HG02943 (cell line): ENCODE results near the gene TMEM38A.

Experiments used
- ATAC-seq: cut with Tn5 transposase; IDR thresholded peaks from one replicate; pipeline ENCODE4 v1.9.1; 2021; ENCODE audit warnings: mild to moderate bottlenecking, low read depth, moderate library complexity; ENCODE audit not compliant: unreplicated experiment

TMEM38A gene, protein sequence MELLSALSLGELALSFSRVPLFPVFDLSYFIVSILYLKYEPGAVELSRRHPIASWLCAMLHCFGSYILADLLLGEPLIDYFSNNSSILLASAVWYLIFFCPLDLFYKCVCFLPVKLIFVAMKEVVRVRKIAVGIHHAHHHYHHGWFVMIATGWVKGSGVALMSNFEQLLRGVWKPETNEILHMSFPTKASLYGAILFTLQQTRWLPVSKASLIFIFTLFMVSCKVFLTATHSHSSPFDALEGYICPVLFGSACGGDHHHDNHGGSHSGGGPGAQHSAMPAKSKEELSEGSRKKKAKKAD

DNA sequence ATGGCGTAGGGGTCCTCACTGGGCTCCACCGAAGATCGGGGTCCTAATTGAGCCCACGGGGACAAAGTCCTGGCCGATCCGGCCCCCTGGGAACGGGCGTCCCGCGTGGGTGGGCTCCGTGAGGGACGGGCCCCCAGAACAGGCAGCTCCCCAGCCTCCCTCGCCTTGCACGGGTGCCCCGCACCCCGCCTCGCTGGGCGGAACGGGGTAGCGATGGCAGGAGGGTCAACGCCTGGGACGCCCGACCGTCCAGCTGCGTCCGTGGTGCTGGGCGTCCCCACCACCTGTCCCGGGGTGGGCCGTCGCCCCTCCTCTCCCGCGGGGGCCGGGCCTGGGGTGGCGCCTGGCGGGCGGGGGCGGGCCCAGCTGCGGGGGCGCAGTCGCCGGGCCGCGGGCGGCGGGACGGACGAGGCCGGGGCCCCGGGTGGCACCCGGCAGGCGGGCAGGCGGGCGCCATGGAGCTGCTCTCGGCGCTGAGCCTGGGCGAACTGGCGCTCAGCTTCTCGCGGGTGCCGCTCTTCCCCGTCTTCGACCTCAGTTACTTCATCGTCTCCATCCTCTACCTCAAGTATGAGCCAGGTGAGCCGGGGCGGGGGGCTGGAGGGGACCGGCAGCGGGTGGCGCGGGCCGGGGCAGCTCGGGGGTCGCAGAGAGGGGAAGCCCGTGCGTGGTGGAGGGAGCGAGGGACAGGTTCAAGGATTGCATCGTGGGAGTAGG is at the start of gene TMEM38A:
Gene TMEM38A (plus strand): TSS at position 377 of the 717 bp plus-strand sequence. CDS start 79 bp downstream, at position 456.
- ATAC-seq, result peak; percentile 8

DNA sequence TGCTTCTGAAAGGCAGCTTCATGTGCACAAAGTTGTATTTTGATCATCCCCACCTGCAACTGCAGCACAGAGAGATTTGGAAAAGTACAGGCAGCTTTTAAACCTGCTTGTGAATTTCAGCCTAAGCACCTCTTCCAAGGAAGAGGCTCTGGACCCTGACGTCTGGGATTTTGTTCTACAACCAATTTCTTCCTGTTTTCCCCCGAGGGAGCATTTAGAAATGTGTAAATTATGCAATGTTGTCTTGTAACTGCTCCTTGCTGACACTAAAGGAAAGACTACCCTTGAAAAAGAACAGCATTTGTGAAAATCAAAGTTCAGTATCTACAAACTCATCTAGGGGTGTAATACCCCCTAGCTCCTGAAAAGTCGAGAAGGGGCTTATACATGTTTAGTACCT is 48.3 kb upstream of the TMEM38A start:
- no peak for ATAC-seq

DNA sequence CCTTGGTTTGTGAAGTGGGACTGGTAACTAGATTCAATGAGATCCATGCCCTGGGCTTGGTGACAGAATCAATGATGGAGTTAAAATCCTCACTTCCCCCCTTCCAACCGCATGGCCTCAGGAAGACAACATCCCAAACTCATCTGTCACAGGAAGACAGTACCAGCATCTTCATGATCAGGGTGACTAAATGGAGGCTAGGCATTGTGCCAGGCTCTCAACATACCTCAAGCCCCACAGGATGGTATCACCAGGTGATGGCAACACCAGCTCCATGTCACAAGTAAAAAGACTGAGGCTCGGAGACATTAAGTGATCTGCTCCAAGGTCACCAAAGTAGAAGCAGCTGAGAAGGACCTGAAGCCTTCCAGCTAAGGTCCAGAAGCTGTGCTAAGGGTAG is 47.1 kb upstream of the TMEM38A start:
- no peak for ATAC-seq

DNA sequence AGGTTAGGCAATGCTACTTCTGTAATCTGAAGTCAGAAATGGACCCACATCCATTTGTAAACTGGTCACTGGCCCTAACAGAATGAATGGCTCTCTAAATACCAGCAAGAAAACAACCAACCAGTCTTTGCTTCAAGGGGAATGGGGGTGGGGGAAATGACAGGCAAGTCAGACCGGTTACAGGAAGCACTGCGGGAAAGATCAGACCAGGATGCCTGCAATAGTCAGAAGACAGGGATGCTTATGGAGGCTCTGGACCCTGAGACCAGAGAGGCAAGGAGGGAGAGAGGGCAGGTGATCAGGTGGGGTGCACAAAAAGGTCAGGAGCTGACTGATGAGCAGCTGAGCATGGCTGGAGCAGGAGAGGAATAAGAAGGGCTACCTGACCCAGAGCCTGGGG is 46.0 kb upstream of the TMEM38A start:
- ATAC-seq, result no peak

DNA sequence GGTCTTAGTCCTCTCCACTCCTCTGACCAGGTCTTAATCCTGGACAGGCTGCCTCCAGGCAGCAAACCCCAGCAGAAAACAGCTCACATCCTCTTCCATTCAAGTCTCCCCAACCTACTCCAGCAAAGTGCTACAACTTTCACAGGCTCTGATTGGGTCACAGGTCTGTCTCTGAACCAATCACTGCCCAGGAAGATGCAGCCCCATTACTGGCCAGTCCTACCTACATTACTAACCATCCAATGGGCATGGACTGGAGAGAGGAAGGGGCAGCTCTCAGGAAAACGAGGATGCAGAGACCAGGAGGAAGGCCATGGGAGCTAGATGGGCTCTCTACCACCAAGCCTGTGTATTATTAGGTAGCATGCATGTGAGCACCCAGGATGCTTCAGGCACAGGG is 45.1 kb upstream of the TMEM38A start:
- no peak for ATAC-seq

DNA sequence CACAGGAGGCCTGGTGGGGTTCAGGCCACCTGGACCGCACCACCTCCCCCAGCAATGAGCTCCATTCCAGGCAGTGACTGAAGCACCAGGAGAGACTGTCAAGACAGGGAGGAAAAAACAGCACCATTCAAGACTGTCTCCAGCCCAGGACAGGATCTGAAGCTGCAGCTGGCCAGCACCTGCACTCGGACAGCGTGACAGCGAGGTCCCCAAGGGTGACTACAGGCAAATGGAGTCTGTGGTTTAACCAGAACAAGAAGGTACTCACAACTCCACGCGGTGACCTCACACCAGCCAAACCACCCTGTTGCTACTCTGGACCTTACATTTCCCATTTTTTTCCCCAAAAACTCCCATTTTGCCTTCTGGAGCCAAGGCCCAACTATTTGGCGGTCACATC is 42.7 kb upstream of the TMEM38A start:
- no peak for ATAC-seq

DNA sequence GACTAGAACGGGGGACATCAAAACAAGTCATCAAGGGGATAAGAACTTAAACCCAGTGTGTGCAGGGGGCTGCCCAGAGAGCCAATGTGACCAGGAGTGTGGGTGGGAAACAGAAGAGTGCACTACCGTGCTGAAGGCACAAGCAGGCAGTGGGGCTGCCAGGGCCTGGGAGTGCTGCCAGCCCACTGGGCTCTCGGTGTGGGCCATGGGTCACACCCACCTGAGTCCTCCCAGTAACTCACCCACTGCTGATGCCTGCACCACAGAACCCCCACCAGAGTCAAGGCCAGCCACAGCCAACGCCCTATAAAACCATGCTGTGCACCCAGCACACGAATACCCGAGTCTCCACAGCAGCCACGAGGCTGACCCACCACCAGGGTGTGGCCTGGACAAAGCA is 41.5 kb upstream of the TMEM38A start:
- ATAC-seq, result no peak

DNA sequence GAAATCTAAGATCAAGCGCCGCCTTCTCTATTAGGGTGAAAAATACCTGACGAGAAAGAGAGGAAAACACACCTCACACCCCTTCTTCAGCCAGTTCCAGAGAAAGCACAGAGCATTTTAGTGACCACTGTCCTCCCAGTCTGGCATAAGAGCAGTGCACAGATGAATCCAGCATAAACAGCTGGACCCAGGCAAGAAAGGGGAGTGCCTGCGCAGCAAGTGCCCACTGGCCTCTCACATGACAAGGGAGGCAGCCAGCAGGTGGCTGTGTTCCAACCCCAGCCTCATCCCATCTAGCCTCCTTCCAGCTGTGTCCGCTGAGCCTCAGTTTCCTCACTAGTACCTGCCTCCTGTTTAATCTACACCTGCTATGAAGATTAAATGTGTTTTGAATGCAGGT is 40.9 kb upstream of the TMEM38A start:
- ATAC-seq, result no peak

DNA sequence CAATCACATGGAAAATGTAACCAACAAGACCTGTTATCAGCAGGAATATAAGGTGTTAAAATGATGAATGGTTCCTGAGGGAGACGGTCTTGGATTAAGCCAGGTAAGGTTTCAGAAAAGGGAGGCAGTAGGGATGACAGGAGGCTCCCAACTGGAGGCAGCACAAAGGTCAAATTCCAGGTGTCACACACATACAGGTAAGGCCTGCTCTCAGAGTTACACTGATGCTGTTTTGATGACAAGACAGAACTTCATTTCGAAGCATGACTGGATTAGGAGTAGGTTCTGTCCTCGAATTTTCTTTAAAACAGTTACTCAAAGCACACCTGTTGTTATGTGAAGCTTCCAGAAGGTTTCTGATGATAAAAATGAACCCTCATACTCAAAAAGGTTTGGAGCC is 40.4 kb upstream of the TMEM38A start:
- no peak for ATAC-seq

DNA sequence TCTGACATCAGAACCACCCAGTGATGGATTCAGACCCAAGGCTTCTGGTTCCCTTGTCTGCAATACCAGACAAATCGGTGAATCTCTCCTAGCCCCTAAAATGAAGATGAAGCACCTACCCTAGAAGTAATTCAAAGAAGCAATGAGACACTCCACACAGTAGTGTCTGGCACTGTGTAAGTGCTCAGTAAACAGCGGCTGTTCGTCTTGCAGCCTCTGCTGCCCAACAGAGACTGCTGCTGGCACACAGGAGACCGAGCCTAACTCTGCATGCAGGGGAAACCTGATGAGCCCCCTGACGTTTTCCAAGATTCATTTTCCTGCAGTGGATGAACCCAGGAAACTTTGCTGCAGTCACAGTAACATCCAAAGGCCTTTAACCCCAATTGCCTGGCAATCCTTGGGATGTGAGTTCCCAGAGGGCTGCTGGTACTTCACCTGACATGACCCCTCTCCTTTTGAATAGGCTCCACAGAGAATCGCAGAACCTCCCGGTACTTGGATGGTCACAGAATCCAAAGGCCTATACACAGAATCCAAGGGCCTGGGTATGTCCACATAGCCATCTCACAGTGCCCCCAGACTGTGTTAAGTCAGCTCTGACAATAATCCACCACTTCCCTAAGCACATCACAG is 39.7 kb upstream of the TMEM38A start:
- no peak for ATAC-seq

DNA sequence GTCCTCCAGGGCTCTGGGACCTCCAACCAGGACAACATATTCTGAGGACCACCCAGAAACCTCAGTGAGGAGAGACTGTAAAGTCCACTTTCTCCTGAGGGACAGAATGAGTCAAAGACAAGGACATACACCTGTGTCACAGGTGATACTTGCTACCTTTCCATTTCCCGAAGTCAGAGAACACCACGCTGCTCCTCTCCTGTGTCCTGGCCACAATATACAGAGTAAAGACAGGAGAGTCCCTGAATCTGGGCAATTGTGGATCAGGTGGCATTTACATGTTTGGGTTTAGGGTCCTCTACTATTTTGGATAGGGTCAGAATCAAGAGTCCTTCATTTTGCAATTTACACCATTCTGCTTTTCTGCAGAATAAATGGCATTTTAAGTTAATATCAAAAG is 37.9 kb upstream of the TMEM38A start:
- ATAC-seq, result no peak

DNA sequence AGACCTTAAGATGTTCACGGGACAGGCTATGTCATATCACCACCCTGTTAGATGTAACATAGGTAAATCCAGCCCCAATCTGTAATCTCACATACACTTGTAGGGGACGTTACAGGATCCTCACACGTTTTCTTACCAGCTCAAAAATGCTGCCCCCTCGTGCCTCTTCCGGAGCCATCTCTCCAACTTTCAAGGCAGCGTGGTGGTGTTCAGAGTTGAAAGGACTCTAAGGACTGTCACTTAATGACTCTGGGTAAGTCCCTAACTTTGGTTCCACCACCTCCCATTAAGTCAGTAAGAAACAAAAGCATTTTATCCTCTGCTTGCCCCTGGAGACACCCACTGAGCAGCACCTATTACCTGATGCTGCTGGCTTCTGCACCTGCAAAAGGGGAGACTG is 37.4 kb upstream of the TMEM38A start:
- no peak for ATAC-seq

DNA sequence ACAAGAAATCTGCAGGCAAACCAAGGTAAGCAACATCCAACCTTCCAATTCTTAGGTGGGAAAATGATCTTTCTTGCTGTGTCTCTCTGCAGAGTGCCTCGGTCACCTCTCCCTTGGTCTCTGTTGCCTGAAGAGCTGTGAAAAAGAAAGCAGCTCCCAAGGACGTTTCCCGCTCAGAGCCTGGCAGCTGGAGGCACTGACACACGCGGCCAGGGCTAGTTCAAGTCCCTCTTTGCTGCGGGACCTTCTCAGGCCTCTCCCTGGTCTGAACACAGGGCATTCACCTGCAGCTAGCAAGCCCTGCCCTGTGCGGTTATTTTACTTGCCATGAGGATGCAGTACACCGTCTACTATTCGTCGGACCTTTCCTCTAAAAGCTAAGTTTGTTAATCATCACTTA is 36.7 kb upstream of the TMEM38A start:
- no peak for ATAC-seq

DNA sequence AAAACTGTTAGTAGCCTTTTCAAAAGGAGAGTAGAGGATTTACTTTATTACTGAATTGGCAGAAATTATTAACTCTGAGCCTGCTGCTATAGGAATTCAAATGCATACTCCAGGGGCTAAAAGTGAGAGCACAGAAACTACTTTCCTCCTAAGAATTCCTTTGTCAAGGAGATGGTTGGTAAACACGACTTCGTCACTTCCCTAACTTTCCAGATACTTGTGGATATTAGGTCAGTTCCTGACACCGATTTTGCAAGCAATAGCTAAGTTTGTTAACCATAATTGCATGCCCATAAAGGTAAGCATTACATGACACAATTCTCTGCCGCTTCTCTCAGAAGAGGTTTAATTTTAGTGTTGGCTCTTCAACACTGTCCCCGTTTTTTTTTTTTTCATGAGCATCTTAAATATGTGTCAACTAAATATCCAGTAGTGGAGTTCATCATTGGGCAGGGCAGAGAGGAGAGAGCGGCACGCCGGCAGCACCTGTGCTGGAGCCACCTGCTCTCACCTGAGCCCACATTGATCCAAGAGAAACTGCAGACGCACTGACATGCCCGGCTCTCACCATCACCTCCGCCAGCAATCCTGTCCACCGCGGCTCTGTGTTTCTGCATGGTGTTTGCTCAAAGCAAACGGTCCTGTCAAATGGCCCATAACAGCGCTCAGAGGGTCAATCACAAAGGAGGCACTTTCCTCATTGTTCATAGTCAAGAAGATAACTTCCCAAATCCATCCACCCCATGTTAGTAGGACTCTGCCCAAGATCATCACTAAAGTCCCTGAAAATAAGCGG is 35.6 kb upstream of the TMEM38A start:
- ATAC-seq, result no peak

DNA sequence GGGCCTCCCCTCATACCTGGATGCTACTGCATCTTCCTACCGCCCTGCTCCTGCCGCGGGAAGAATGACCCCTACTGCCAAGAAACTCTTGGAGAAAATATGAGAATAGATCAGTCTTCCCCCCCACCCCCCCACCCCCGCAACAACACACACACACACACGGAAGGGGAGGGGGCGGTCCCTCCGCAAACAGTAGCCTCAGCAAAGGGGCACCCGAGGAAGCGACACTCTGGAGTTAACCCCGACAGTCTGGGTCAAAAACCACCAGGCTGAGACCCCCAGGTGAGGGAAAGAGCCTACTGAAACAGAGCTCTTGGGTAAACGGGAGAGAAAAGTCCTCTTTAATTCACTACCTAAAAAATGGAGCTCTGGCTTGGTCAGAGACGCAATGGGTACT is 34.1 kb upstream of the TMEM38A start:
- ATAC-seq, result no peak

DNA sequence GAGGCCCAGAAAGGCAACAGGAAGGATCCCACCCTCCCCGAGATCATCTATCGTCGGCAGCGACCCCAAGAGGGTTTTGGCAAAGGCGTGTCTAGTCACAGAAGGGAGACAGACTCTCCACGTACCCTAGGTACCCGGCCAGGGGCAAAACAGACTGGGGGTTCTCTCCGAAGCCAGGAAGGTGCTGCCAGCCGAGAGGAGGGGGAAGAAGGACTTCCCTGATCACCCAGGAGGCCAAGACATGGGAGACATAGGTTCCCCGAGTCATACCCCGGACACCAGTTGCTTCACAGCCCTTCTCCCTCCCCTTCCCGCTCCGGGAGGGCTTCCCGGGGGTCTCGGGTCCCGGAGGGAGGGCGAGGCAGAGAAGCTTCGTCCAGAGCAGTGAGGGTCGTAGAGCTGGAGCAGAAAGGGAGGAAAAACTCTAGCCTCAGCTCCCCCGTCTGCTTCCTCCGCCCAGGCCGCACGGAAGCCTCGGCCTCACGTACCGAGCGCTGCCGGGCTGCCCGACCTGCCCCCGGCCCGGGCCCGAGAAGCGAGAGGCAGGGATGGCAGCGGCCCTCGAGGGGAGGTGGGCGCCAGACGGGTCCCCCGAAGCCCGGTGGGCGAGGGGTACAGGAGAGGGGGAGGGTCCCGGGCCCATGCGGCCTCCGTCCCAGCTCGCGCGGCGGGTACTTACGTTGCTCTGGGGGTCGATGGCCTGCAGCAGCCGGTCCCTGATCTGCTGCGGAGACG is 33.6 kb upstream of the TMEM38A start:
- peak; percentile 13 for ATAC-seq

DNA sequence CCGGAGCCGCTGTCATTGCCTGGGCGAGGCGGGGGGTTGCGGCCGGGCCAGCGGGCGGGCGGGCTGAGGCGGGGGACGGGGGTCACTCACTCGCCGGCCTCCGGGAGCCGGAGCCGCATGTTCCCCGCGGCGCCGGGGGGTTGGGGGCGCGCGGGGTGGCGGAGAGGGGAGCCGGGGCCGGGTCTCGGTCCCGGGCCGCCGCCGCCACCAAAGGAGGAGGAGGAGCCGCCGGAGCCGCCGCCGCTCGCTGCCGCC is 33.1 kb upstream of the TMEM38A start:
- ATAC-seq, result no peak

DNA sequence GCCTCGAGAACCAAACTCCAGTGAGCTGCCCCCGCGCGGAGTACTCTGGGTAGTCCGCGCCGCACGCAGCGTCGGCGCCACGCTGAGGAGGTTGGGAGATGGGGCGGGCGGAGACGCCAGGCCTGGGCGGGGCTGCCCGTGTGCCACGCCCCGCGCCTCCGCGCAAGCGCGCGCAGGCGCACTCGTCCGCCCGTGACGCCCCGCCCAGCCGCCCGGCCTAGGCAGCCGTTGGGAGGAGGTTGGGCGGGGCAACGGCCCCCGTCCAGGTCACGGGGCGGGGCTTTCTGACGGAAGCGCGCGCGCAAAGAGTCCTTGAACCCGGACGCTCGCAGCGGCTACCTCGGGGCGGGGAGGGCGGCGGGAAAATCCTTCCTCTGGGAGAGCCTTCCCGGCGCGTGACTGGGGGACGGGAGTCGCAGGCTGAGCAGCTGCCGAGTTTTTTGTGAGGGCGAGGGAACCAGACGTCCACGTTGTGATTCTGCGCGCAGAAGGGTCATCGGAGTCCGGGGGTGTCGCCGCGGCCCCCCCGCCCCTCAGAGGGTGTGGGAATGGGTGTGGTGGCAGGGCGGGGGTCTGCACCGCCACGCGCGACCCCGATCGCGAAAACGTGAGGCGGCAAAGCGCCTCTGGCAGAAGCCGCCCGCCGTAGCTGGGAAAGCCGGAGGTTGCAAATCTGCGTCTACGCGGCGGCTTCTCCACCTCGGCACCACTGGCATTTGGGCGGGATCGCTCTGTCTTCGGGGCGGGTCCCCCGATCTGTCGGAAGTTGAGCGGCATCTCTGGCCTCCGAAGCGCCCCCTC is 32.6 kb upstream of the TMEM38A start, which contains the start of gene MED26:
Gene MED26 (minus strand): TSS at position 22 of the 801 bp plus-strand sequence. CDS start 261 bp downstream, outside the sequence.
- ATAC-seq, result peak; percentile 75

DNA sequence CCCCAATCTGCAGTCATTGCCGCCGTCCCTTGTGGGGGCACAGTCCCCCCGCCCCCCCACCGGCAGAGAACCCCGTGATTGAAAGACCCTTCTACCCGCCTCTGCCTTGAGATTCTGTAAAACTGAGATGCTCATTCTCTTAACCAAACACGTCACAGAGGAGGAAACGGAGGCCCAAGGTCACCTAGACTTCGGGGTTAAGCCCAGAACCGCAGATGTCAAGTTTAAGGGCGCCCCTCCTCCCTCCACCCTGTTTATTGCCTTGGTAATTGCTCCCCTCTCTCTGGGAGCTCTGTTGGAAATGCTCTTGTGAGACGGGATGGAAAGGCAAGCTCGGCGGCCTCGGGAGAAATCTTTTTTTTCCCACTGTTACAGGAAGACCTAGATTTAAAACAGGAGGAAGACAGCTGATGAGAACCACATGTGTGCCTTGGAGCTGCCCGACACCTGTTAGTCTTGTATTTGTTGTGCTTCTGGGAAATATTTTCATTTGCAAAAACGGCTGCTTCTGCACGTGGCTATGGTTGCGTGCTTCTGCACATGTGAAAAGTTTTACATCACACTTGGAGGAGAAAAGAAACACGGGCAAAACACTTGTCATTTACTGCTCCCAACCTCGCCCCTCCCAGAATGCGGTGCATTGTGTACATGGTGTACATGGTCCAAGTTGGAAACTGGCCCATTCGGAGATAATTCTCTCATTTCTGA is 31.8 kb upstream of the TMEM38A start:
- ATAC-seq, result no peak
